ENCODE results near the gene RALGPS1.

DNA sequence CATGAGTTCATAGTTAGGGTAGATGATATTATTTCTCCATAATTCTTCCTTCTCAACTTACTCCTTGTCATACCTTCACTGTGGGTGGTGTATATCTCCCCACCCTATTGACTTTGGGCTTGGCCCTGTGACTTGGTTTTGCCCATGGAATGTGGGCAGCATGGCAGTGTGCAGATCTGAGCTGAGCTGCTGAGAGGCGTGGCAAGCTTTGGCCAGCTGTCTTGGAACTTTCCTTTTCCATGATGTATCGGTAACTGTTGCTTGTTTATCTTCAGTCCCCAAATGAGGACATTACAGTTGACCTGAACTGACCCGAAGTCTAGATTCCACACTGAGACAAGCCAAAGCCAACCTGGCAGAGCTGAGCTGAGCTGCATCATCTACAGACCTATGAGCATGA lies 70.4 kb downstream of the RALGPS1 start:
- TF ChIP-seq POLR2A (IDR thresholded peaks at IDR 0.05) = no peak
- TF ChIP-seq, protein P1, sequence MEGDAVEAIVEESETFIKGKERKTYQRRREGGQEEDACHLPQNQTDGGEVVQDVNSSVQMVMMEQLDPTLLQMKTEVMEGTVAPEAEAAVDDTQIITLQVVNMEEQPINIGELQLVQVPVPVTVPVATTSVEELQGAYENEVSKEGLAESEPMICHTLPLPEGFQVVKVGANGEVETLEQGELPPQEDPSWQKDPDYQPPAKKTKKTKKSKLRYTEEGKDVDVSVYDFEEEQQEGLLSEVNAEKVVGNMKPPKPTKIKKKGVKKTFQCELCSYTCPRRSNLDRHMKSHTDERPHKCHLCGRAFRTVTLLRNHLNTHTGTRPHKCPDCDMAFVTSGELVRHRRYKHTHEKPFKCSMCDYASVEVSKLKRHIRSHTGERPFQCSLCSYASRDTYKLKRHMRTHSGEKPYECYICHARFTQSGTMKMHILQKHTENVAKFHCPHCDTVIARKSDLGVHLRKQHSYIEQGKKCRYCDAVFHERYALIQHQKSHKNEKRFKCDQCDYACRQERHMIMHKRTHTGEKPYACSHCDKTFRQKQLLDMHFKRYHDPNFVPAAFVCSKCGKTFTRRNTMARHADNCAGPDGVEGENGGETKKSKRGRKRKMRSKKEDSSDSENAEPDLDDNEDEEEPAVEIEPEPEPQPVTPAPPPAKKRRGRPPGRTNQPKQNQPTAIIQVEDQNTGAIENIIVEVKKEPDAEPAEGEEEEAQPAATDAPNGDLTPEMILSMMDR (IDR thresholded peaks at IDR 0.05) = no peak

Measured in lower leg skin (tissue), 3 donors.